ENCODE results near the gene SREK1.

- no peak for TF ChIP-seq EZH2 (IDR thresholded peaks at IDR 0.05)
- no peak for TF ChIP-seq POLR2AphosphoS5 (IDR thresholded peaks at IDR 0.05; ENCODE audit: borderline replicate concordance, low read depth, low read length)
These were observed 30.2 kb downstream of the SREK1 start for GRCh38 chr5:66174338-66174737.

All from SK-N-MC (cell line).